GM23338 (cell line): ENCODE data around the gene POLD3. TPM values are rescaled to one million over a fixed set of nuclear protein-coding genes. Genes with fewer than 3 reads are reported as not detected.

Source experiments
- ATAC-seq: fragments of 200-7000 bp; cut with Tn5 transposase; 3 replicates; pipeline ENCODE4 v1.9.1; 2020
- DNase-seq: peaks from one replicate; pipeline ENCODE4 v3.0.0-alpha.2; 2015; ENCODE audit warnings: low spot score
- H2AFZ ChIP-seq: fragments of 200-600 bp; sonication (generic); 2 replicates; pipeline ENCODE4 v1.8.0; 2016; ENCODE audit warnings: antibody characterized with exemption, mild to moderate bottlenecking, moderate library complexity
- H3F3A ChIP-seq: fragments of 200-600 bp; sonication (generic); replicated peaks from 2 replicates; pipeline ENCODE4 v1.8.0; 2017; ENCODE audit warnings: antibody characterized with exemption, mixed run types, low read depth
- H3K27ac ChIP-seq: fragments of 200-600 bp; sonication (generic); 2 replicates; pipeline ENCODE4 v1.6.1; 2016; ENCODE audit warnings: low read depth
- H3K27me3 ChIP-seq: fragments of 200-600 bp; sonication (generic); 2 replicates; pipeline ENCODE4 v1.8.0; 2016; ENCODE audit warnings: mild to moderate bottlenecking, mixed run types, moderate library complexity; ENCODE audit not compliant: insufficient read depth
- H3K36me3 ChIP-seq: fragments of 200-600 bp; sonication (generic); 2 replicates; pipeline ENCODE4 v1.8.0; 2016; ENCODE audit warnings: mild to moderate bottlenecking; ENCODE audit not compliant: insufficient read depth
- H3K4me1 ChIP-seq: fragments of 200-600 bp; sonication (generic); 2 replicates; pipeline ENCODE4 v1.8.0; 2016; ENCODE audit warnings: mild to moderate bottlenecking, moderate library complexity; ENCODE audit not compliant: insufficient read depth
- H3K4me2 ChIP-seq: fragments of 200-600 bp; sonication (generic); 2 replicates; pipeline ENCODE4 v1.7.1; 2017; ENCODE audit warnings: mixed run types
- H3K4me3 ChIP-seq: fragments of 200-600 bp; sonication (generic); 2 replicates; pipeline ENCODE4 v1.6.1; 2016; ENCODE audit warnings: mixed run types
- H3K79me2 ChIP-seq: fragments of 200-600 bp; sonication (generic); replicated peaks from 2 replicates; pipeline ENCODE4 v1.8.0; 2017; ENCODE audit warnings: mild to moderate bottlenecking; ENCODE audit not compliant: insufficient read depth
- H3K9me2 ChIP-seq: fragments of 200-600 bp; sonication (generic); 2 replicates; pipeline ENCODE4 v1.8.0; 2017; ENCODE audit not compliant: insufficient read depth
- H4K20me1 ChIP-seq: fragments of 200-600 bp; sonication (generic); replicated peaks from 2 replicates; pipeline ENCODE4 v1.8.0; 2017; ENCODE audit warnings: mild to moderate bottlenecking; ENCODE audit not compliant: insufficient read depth
- H3K27ac Mint-ChIP-seq: 2 replicates; pipeline ENCODE4 v1.8.0; 2020; ENCODE audit warnings: inconsistent platforms, mild to moderate bottlenecking, moderate library complexity, mixed read lengths
- H3K27me3 Mint-ChIP-seq: 3 replicates; pipeline ENCODE4 v1.8.0; 2022; ENCODE audit warnings: low read depth, mild to moderate bottlenecking, moderate library complexity, mixed read lengths, inconsistent platforms; ENCODE audit not compliant: insufficient read depth, poor library complexity
- H3K36me3 Mint-ChIP-seq: 3 replicates; pipeline ENCODE4 v1.8.0; 2021; ENCODE audit warnings: low read depth, mild to moderate bottlenecking, inconsistent platforms, moderate library complexity, mixed read lengths
- H3K4me1 Mint-ChIP-seq: 3 replicates; pipeline ENCODE4 v1.8.0; 2020; ENCODE audit warnings: mild to moderate bottlenecking, inconsistent platforms, mixed read lengths
- H3K4me3 Mint-ChIP-seq: 3 replicates; pipeline ENCODE4 v1.8.0; 2021; ENCODE audit warnings: moderate library complexity, mild to moderate bottlenecking, inconsistent platforms, mixed read lengths
- H3K9me3 Mint-ChIP-seq: 3 replicates; pipeline ENCODE4 v1.8.0; 2020; ENCODE audit warnings: moderate library complexity, mild to moderate bottlenecking, inconsistent platforms, mixed read lengths
- CREB1 ChIP-seq: fragments of 250-450 bp; sonication (Bioruptor Pico); IDR thresholded peaks from 2 replicates; pipeline ENCODE4 v1.5.0; 2020; ENCODE audit warnings: low read depth, mild to moderate bottlenecking, moderate library complexity
- EZH2phosphoT487 ChIP-seq: fragments of 200-600 bp; sonication (generic); IDR thresholded peaks from one replicate; pipeline ENCODE4 v1.8.1; 2018; ENCODE audit warnings: antibody characterized with exemption; ENCODE audit not compliant: unreplicated experiment
- JUNB ChIP-seq: IDR thresholded peaks from one replicate; pipeline ENCODE4 v1.6.1; 2016; ENCODE audit warnings: antibody characterized with exemption; ENCODE audit not compliant: unreplicated experiment
- NANOG ChIP-seq: IDR thresholded peaks from 2 replicates; pipeline ENCODE4 v1.6.1; 2016; ENCODE audit warnings: antibody characterized with exemption, borderline replicate concordance
- POLR2AphosphoS5 ChIP-seq: IDR thresholded peaks from 2 replicates; pipeline ENCODE4 v1.6.1; 2016; ENCODE audit warnings: antibody characterized with exemption, low read depth
- STAT1 ChIP-seq: IDR thresholded peaks from one replicate; pipeline ENCODE4 v1.6.1; 2016; ENCODE audit warnings: antibody characterized with exemption; ENCODE audit not compliant: unreplicated experiment
- ZNF114 ChIP-seq: fragments of 250-450 bp; sonication (Bioruptor Pico); IDR thresholded peaks from 2 replicates; pipeline ENCODE4 v1.5.0; 2020; ENCODE audit warnings: mild to moderate bottlenecking, moderate library complexity
- ZNF331 ChIP-seq: fragments of 250-450 bp; sonication (Bioruptor Pico); IDR thresholded peaks from 2 replicates; pipeline ENCODE4 v1.5.0; 2020; ENCODE audit warnings: low read depth, mild to moderate bottlenecking, moderate library complexity
- polyA plus RNA-seq: library from polyadenylated mRNA; unstranded; fragments of >200 nt; fragmentation: Nextera tagmentation; extraction: Ambion mirVana; gene quantifications from 2 replicates; pipeline ENCODE4 v1.2.1, GENCODE V29; 2016
- total RNA-seq: library from RNA; depleted of rRNA; stranded (reverse); fragments of >200 nt; shearing (Covaris generic); gene quantifications from 2 replicates; pipeline ENCODE4 v1.2.3, GENCODE V29; 2014
- TF ChIP-seq, protein P1 (sequence below): IDR thresholded peaks from 2 replicates; pipeline ENCODE4 v1.6.1; 2016; ENCODE audit warnings: antibody characterized with exemption
- TF ChIP-seq, protein P2 (sequence below), 2 experiments: fragments of 200-600 bp in 1 of 2; sonication (generic) in 1 of 2; conservative IDR thresholded peaks; 2 replicates each; pipeline versions ENCODE4 v1.5.1 to v1.6.1; 2016 to 2017; ENCODE audit warnings: antibody characterized with exemption in 2 of 2, low read depth in 2 of 2, mild to moderate bottlenecking in 2 of 2, moderate library complexity in 1 of 2
- TF ChIP-seq, protein P3 (sequence below): fragments of 250-450 bp; sonication (Bioruptor Pico); IDR thresholded peaks from 2 replicates; pipeline ENCODE4 v1.5.0; 2020; ENCODE audit warnings: mild to moderate bottlenecking, moderate library complexity

The POLD3 gene
- total and polyA plus RNA-seq, 2 experiments from 2014 or later, result 21.9 to 50.1 TPM

DNA sequence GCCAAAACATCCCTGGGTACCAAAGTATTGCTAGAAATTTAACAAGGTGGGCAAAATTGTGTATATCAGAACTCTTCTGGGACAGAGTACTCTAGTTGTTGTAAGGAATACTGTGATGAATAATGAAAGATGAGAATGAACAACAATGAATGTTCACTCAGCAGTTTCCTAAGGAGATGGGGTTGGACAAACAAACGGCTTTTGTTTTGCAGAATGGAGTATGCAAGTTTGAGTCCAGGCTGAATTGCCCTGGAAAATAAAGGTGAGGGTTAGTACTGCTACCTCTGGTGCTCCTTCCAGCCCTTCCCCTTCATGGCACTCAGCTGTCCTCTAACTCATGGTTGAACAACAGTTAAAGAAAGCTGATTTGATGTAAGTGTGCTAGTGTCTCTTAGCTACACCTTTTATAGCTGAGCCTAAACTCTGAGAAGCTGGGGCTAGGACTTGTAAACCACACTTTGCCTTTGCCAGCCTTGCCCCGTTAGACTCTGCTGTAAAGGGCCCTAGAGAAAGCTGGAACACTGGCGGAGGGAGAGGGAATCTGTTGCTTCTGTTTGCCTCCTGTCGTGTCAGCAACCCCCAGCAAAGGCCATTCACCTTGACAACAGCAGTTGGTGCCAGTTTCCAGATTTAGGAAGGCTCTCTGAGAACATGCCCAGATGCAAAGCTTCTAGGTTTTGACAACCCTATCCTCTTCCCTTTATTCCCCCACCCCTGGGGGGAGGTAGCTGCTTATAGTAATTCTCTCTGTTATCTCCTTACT, 41.2 kb upstream of the POLD3 start (continued):
- TF ChIP-seq ZNF331 (CRISPR knock-in tag), result no peak
- no peak for TF ChIP-seq EZH2phosphoT487
- TF ChIP-seq POLR2AphosphoS5, result no peak
- TF ChIP-seq, protein P1, sequence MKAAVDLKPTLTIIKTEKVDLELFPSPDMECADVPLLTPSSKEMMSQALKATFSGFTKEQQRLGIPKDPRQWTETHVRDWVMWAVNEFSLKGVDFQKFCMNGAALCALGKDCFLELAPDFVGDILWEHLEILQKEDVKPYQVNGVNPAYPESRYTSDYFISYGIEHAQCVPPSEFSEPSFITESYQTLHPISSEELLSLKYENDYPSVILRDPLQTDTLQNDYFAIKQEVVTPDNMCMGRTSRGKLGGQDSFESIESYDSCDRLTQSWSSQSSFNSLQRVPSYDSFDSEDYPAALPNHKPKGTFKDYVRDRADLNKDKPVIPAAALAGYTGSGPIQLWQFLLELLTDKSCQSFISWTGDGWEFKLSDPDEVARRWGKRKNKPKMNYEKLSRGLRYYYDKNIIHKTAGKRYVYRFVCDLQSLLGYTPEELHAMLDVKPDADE, result no peak
- TF ChIP-seq CREB1 (CRISPR knock-in tag), result no peak

- H3K27me3 Mint-ChIP-seq, result peaks cover 4% of the 10 kb centered on the region
- H3K27ac Mint-ChIP-seq, result no peak overlapping the region
- TF ChIP-seq, protein P2, sequence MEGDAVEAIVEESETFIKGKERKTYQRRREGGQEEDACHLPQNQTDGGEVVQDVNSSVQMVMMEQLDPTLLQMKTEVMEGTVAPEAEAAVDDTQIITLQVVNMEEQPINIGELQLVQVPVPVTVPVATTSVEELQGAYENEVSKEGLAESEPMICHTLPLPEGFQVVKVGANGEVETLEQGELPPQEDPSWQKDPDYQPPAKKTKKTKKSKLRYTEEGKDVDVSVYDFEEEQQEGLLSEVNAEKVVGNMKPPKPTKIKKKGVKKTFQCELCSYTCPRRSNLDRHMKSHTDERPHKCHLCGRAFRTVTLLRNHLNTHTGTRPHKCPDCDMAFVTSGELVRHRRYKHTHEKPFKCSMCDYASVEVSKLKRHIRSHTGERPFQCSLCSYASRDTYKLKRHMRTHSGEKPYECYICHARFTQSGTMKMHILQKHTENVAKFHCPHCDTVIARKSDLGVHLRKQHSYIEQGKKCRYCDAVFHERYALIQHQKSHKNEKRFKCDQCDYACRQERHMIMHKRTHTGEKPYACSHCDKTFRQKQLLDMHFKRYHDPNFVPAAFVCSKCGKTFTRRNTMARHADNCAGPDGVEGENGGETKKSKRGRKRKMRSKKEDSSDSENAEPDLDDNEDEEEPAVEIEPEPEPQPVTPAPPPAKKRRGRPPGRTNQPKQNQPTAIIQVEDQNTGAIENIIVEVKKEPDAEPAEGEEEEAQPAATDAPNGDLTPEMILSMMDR (conservative IDR thresholded peaks at IDR 0.05; ENCODE audit: low read depth in 2 of 2), result no peak
- TF ChIP-seq EZH2phosphoT487 (no peak), ZNF114 (CRISPR knock-in tag) (no peak), POLR2AphosphoS5 (no peak), STAT1 (no peak), NANOG (no peak), JUNB (no peak), CREB1 (CRISPR knock-in tag) (no peak)
- TF ChIP-seq, protein P1, result no peak
- TF ChIP-seq, protein P3, sequence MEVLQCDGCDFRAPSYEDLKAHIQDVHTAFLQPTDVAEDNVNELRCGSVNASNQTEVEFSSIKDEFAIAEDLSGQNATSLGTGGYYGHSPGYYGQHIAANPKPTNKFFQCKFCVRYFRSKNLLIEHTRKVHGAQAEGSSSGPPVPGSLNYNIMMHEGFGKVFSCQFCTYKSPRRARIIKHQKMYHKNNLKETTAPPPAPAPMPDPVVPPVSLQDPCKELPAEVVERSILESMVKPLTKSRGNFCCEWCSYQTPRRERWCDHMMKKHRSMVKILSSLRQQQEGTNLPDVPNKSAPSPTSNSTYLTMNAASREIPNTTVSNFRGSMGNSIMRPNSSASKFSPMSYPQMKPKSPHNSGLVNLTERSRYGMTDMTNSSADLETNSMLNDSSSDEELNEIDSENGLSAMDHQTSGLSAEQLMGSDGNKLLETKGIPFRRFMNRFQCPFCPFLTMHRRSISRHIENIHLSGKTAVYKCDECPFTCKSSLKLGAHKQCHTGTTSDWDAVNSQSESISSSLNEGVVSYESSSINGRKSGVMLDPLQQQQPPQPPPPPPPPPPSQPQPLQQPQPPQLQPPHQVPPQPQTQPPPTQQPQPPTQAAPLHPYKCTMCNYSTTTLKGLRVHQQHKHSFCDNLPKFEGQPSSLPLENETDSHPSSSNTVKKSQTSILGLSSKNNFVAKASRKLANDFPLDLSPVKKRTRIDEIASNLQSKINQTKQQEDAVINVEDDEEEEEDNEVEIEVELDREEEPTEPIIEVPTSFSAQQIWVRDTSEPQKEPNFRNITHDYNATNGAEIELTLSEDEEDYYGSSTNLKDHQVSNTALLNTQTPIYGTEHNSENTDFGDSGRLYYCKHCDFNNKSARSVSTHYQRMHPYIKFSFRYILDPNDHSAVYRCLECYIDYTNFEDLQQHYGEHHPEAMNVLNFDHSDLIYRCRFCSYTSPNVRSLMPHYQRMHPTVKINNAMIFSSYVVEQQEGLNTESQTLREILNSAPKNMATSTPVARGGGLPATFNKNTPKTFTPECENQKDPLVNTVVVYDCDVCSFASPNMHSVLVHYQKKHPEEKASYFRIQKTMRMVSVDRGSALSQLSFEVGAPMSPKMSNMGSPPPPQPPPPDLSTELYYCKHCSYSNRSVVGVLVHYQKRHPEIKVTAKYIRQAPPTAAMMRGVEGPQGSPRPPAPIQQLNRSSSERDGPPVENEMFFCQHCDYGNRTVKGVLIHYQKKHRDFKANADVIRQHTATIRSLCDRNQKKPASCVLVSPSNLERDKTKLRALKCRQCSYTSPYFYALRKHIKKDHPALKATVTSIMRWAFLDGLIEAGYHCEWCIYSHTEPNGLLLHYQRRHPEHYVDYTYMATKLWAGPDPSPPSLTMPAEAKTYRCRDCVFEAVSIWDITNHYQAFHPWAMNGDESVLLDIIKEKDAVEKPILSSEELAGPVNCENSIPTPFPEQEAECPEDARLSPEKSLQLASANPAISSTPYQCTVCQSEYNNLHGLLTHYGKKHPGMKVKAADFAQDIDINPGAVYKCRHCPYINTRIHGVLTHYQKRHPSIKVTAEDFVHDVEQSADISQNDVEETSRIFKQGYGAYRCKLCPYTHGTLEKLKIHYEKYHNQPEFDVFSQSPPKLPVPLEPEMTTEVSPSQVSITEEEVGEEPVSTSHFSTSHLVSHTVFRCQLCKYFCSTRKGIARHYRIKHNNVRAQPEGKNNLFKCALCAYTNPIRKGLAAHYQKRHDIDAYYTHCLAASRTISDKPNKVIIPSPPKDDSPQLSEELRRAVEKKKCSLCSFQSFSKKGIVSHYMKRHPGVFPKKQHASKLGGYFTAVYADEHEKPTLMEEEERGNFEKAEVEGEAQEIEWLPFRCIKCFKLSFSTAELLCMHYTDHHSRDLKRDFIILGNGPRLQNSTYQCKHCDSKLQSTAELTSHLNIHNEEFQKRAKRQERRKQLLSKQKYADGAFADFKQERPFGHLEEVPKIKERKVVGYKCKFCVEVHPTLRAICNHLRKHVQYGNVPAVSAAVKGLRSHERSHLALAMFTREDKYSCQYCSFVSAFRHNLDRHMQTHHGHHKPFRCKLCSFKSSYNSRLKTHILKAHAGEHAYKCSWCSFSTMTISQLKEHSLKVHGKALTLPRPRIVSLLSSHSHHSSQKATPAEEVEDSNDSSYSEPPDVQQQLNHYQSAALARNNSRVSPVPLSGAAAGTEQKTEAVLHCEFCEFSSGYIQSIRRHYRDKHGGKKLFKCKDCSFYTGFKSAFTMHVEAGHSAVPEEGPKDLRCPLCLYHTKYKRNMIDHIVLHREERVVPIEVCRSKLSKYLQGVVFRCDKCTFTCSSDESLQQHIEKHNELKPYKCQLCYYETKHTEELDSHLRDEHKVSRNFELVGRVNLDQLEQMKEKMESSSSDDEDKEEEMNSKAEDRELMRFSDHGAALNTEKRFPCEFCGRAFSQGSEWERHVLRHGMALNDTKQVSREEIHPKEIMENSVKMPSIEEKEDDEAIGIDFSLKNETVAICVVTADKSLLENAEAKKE, result no peak
- no peaks in the 10 kb centered on the region for H4K20me1 ChIP-seq
- H3K79me2 ChIP-seq, result no peaks in the 10 kb centered on the region
- no peak for DNase-seq
- no peaks in the 10 kb centered on the region for H3K36me3 Mint-ChIP-seq
- 0 out of 2 replicates have a peak, but pooled peaks cover 6% of the 10 kb centered on the region for H3K4me1 ChIP-seq
- H3K36me3 ChIP-seq, result no peaks in the 10 kb centered on the region
- H3K9me2 ChIP-seq, result peaks cover 4% of the 10 kb centered on the region; the same call in 1 of the 2 replicates
- no peak overlapping the region for H3K4me3 ChIP-seq
- H3K9me3 Mint-ChIP-seq, result no peaks in the 10 kb centered on the region; the same call in 2 of the 3 replicates
- no peaks in the 10 kb centered on the region for H3K27me3 ChIP-seq
- peaks cover 11% of the 10 kb centered on the region for H3K4me1 Mint-ChIP-seq
- no peak overlapping the region for H3K4me3 Mint-ChIP-seq
- H2AFZ ChIP-seq, result peak overlapping the region; percentile 91; the same call in 1 of the 2 replicates
- no peak overlapping the region for H3K27ac ChIP-seq
- no peak overlapping the region for H3K4me2 ChIP-seq
- no peaks in the 10 kb centered on the region for H3F3A ChIP-seq
- no peak for ATAC-seq
Observed at GRCh38 chr11:74551754-74552145, 40.6 kb upstream of the POLD3 start.
